HG03521 (cell line): Measurements from ENCODE around the gene HLF.

Experiments used
- ATAC-seq: cut with Tn5 transposase; IDR thresholded peaks from one replicate; pipeline ENCODE4 v1.9.1; 2021; ENCODE audit warnings: mild to moderate bottlenecking, moderate library complexity; ENCODE audit not compliant: unreplicated experiment

Gene HLF, protein sequence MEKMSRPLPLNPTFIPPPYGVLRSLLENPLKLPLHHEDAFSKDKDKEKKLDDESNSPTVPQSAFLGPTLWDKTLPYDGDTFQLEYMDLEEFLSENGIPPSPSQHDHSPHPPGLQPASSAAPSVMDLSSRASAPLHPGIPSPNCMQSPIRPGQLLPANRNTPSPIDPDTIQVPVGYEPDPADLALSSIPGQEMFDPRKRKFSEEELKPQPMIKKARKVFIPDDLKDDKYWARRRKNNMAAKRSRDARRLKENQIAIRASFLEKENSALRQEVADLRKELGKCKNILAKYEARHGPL

DNA sequence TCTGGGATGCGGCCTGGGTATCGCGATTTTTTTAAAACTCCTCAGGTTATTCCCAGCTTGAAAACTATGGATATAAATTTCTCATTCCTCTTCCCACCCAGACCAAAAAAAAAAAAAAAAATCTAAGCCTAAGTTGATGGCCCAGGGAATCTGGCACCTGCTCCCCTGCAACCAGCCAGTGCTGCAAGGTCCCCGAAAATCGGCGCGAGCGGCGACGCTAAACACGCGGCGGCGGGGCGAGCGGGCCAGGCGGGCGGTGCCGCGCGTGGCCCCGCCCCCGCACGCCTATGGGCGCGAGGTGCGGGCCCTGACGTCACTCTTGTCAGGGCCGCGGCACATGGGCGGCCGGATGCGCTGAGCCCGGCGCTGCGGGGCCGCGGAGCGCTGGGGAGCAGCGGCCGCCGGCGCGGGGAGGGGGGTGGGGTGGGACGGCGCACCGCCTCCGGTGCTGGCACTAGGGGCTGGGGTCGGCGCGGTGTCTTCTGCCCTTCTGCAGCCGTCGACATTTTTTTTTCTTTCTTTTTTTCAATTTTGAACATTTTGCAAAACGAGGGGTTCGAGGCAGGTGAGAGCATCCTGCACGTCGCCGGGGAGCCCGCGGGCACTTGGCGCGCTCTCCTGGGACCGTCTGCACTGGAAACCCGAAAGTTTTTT lies at the start of gene HLF:
TSS of gene HLF (plus strand) at position 316 of the 654 bp plus-strand sequence. CDS start 525 bp downstream, outside the sequence.
- peak; percentile 93 for ATAC-seq

DNA sequence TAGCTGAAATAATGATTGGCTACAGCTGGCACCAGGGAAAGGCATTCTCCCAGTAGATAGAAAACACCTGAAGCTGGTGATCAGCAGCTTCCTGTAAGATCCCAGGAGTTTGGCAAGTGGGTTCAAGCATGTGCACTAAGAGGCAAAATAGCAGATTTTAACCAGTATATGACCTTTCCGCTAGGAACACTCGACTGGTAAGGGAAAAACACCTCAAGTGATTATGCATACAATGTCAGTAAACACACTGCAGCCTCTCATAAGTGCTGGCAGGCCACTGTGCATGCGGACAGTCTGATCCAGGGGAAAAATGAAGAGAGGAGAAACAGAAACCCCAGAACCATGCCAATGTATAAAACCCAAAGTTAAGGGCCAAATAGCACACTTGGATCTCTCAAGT lies 49.0 kb upstream of the HLF start:
- ATAC-seq, result no peak

GRCh38 chr17:55216888-55217287 lies 47.9 kb upstream of the HLF start:
- no peak for ATAC-seq

GRCh38 chr17:55219459-55219858 lies 45.3 kb upstream of the HLF start:
- no peak for ATAC-seq

DNA sequence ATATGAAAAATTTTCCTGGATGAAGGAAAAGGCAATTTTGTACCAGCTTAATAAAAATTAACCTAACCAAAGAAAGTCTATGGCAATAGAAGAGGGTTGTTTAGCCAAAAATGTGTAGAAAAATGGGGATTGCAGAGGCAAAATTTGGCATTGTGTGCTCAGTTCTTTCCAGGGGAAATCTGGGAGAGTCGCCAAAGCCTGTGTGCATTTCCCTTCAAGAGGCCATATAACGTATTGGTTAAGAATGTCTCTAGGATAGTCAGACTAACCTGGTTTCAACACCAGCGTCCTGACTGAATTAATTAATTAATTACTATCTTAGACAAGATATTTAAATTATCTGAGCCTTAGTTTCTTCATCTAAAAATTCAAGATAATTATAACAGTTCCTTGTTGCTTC lies 44.8 kb upstream of the HLF start:
- no peak for ATAC-seq

GRCh38 chr17:55223524-55223923 lies 41.2 kb upstream of the HLF start:
- no peak for ATAC-seq

- ATAC-seq, result no peak
Measured at GRCh38 chr17:55224746-55225145, 40.0 kb upstream of the HLF start.

- ATAC-seq, result no peak
Measured at GRCh38 chr17:55225237-55225636, 39.5 kb upstream of the HLF start.

GRCh38 chr17:55228683-55229192 lies 36.0 kb upstream of the HLF start:
- ATAC-seq, result no peak

- no peak for ATAC-seq
Measured at GRCh38 chr17:55229276-55229675, 35.5 kb upstream of the HLF start.

- ATAC-seq, result no peak
Measured at GRCh38 chr17:55230716-55231115, 34.0 kb upstream of the HLF start.

DNA sequence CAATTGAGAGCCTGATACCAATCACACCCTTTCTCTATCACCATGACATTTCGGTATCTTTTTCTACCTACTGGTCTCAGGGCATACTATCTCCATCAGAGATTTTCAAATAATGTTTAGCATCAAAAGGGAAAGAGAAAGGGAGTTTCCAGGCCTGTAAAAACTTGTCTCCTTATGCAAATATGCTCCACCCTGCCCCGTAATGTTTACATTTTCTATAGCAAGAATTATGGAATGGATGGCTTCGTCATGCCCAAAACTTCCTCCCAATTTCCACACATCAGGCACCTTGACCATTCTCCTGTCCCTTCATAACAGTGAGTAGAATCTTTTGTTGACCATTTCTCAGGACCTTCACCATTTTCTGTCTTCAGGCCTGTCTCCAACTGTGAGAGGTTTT lies 30.9 kb upstream of the HLF start:
- no peak for ATAC-seq

GRCh38 chr17:55236316-55236715 lies 28.4 kb upstream of the HLF start:
- no peak for ATAC-seq

GRCh38 chr17:55237268-55237667 lies 27.5 kb upstream of the HLF start:
- ATAC-seq, result no peak

GRCh38 chr17:55237841-55238178 lies 26.9 kb upstream of the HLF start:
- ATAC-seq, result no peak

GRCh38 chr17:55238179-55238930 lies 26.4 kb upstream of the HLF start:
- ATAC-seq, result peak; percentile 96

DNA sequence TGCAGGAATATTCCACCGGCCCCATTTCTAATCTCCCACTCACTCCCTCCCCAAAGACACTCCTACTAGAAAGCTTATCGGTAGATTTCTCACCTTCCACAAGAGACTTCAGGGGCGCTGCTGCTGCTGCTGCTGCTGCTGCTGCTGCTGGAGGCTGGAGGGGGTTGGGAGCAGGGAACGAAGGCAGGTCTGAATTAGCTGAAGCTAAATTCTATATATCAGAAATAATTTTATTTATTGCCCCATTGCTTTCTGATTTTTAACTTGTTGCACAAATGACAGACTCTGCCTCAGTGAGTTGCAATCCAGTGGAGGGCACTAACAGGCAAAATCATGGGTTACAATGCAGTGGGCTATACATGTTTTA lies 25.8 kb upstream of the HLF start:
- ATAC-seq, result peak; percentile 18

DNA sequence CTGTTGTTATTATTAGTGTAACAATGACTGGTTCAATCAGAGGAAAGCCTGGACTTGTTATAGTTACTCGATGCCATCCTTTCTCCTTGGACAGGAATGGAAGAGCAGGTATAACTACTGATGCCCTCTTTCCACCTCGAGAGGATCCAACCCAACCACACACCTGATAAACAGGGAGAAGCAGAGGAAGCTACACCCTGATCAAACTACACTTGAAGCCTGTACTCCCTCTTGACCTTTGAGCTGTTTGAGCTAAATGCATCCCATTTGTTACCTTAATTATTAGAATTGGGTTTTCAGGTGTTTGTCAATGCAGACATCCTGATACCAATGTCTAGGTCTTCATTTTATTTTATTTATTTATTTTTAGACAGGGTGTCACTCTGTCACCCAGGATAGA lies 23.7 kb upstream of the HLF start:
- ATAC-seq, result no peak

DNA sequence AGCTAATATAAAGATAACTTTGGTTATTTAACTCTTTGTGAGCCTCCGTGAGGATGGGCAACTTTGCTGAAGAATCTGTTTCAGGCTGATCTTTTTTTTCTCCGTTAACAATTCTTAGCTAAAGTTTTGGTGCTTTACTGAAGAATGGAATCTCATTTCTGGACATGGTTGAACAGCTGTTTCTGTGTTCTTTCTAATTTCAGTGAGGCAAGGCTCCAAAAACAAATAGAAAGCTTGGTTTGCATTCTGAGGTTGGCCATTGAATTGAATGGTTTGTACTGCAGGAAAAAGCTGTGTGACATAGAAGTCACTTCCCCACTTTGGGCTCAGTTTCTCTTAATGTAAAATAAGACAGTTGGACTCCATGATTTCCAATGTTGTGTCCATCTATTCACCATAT lies 22.3 kb upstream of the HLF start:
- ATAC-seq, result no peak

DNA sequence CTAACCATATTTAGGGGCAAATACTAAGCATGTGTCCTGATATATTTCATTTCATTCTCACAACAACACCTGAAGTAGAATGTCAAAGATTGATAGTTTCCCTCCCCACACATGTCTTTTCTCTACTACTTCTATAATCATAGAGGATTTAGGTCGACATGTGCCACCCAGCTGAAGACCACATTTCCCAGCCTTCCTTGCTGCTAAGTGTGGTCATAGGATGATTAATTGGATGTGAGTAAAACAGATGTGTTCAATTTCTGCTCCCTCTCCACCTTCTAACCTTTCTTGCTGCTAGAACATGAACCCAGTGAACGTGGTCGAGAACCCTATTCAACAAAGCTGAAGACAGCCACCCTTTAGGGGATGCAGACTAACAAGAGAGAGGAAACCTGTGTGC lies 18.8 kb upstream of the HLF start:
- ATAC-seq, result no peak

GRCh38 chr17:55246583-55246982 lies 18.2 kb upstream of the HLF start:
- no peak for ATAC-seq

DNA sequence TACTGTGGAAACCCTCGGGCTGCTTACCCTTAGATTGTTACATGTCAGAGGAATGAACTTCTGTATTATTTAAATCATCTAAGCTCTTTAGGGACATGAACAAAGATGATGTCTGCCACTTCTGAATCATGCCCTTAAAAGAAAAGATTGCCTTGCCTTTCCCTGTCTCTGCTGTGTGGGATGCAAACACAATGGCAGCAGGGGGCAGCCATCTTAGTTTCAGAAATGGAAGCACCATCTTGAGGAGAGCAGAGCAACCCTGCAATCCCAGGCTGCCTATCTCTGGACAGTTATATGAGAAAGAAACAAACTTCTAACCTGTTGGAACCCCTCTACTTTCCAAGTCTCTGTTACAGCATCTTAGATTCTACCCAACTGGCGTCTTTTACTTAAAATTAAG lies 16.7 kb upstream of the HLF start:
- ATAC-seq, result no peak
